ENCODE data around the gene HYAL3.
"Not testable (repeated sequence)": the region's sequence is repeated elsewhere in the genome, so short reads cannot be mapped to it uniquely, and the experiment has no call there.

HYAL3 gene

DNA sequence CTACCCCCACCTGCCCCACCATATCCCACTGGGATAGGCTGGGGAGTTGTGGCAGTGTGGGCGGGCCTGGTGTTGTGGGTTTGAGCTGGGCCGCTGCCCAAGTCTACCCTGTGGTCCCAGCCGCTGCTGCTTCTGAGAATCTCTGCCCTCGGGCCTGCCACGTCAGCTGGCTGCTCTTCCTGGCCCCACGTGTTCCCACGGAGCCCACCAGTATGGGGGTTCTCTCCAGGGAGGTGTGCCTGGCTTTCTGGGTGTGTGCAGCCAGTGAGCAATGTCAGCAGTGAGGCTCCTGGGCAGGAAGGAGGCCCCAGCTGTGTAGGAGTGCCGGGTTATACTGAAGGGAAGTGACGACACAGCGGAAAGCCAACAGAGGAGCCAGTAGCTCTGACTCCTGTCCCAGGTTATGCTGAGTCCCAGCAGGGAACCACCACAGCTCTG is 52.7 kb downstream of the HYAL3 start:
- DNase-seq (ENCODE audit: low read depth, low spot score): peak; percentile 65
- peak overlapping the region; percentile 42 for H3K4me3 ChIP-seq (ENCODE audit: low read depth, low read length)
- ChIA-PET POLR2A (interaction anchor here (0.7 to 3.1 kb wide), 9 partner anchors 8 to 90 kb away, joined by 3 to 25 read pairs (median 5); partner anchors contain the start of genes GNAI2, HYAL3, NAA80 and SEMA3B), CTCF (interaction anchor here (0.6 to 47.4 kb wide), 24 partner anchors 8 to 575 kb away, joined by 3 to 1609 read pairs (median 3); partner anchors contain the start of genes GNAI2, GNAT1, HYAL2 and HYAL3)
- TF ChIP-seq CTCF (IDR thresholded peaks at IDR 0.05; ENCODE audit: insufficient read depth, low read length, missing control alignments): no peak

- TF ChIP-seq CTCF (IDR thresholded peaks at IDR 0.05; ENCODE audit: insufficient read depth, low read length, missing control alignments): peak; percentile 99
- DNase-seq (ENCODE audit: low read depth, low spot score): peak; percentile 34
- peak overlapping the region; percentile 51 for H3K4me3 ChIP-seq (ENCODE audit: low read depth, low read length)
- ChIA-PET CTCF (interaction anchor here (0.6 to 47.4 kb wide), 25 partner anchors 7 to 575 kb away, joined by 3 to 1609 read pairs (median 3); partner anchors contain the start of genes GNAI2, GNAT1, HYAL2 and HYAL3), POLR2A (interaction anchor here (0.7 to 3.1 kb wide), 9 partner anchors 8 to 91 kb away, joined by 3 to 25 read pairs (median 5); partner anchors contain the start of genes GNAI2, HYAL3, NAA80 and SEMA3B)
Observed at GRCh38 chr3:50245831-50246516, 53.2 kb downstream of the HYAL3 start.

DNA sequence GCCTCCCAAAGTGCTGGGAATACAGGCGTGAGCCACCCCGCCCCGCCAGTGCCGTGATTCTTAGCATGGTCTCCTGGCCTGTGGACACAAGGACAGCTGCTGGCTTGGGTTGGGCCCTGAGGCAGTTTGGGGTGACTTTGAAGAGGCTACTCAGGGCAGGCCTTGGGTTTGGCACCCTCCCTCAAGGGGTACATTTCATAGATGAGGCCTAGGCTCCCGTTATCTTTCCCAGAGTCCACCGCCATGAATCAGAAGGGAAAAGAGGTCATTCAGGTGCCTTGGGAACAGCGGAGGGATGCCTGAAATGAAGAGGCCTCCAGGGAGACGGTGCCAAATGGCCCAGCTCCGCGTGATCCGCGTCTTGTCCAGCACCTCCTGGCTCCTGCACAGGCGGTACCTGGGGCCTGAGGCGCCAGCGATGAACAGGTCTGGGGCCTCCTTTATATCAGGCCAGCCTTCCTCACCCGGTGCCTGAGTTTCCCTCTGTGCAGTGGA is 53.9 kb downstream of the HYAL3 start:
- POLR2A ChIA-PET: no interaction called here
- H3K4me3 ChIP-seq (ENCODE audit: low read depth, low read length): peak overlapping the region; percentile 51; the same call in 1 of the 2 replicates
- no peak for DNase-seq (ENCODE audit: low read depth, low spot score)
- TF ChIP-seq CTCF (IDR thresholded peaks at IDR 0.05; ENCODE audit: insufficient read depth, low read length, missing control alignments): no peak
- CTCF ChIA-PET: interaction anchor here (0.8 to 47.4 kb wide), 5 partner anchors 11 to 53 kb away, joined by 5 to 1609 read pairs (median 33); partner anchors contain the start of genes GNAT1, LSMEM2 and SEMA3B

- H3K4me3 ChIP-seq (ENCODE audit: low read depth, low read length); DNase-seq (ENCODE audit: low read depth, low spot score); POLR2A ChIA-PET: not testable (repeated sequence)
- CTCF ChIA-PET: interaction anchor here (0.8 to 47.4 kb wide), 5 partner anchors 10 to 52 kb away, joined by 5 to 1609 read pairs (median 33); partner anchors contain the start of genes GNAT1, LSMEM2 and SEMA3B
Observed at GRCh38 chr3:50244813-50245212, 54.4 kb downstream of the HYAL3 start.

DNA sequence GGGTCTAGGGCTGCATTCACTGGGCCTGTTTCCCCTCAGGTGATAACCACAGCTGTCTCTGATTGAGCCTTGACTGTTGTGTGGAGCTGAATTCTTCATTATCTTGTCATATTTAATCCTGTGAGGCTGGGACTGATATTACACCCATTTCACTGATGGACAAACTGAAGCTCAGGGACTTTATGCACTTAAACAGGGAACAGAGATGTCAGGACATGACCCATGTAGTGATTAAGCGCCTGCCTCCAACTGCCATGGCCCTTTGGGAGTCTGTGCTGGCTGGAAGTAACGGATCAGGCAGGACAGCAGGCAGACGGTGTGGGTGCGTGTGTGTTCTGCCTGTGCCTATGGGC is 55.7 kb downstream of the HYAL3 start:
- ChIA-PET CTCF (interaction anchor here (1.2 to 47.4 kb wide), 7 partner anchors 10 to 81 kb away, joined by 3 to 1609 read pairs (median 5); partner anchors contain the start of genes GNAT1, HYAL3, LSMEM2 and NAA80), POLR2A (no interaction called here)
- no peak for TF ChIP-seq CTCF (IDR thresholded peaks at IDR 0.05; ENCODE audit: insufficient read depth, low read length, missing control alignments)
- no peak overlapping the region for H3K4me3 ChIP-seq (ENCODE audit: low read depth, low read length)
- DNase-seq (ENCODE audit: low read depth, low spot score): no peak

- no peak for DNase-seq (ENCODE audit: low read depth, low spot score)
- ChIA-PET POLR2A (no interaction called here), CTCF (interaction anchor here (1.2 to 47.4 kb wide), 7 partner anchors 9 to 81 kb away, joined by 3 to 1609 read pairs (median 5); partner anchors contain the start of genes GNAT1, HYAL3, LSMEM2 and NAA80)
- H3K4me3 ChIP-seq (ENCODE audit: low read depth, low read length): no peak overlapping the region
- TF ChIP-seq CTCF (IDR thresholded peaks at IDR 0.05; ENCODE audit: insufficient read depth, low read length, missing control alignments): no peak
Observed at GRCh38 chr3:50242851-50243542, 56.2 kb downstream of the HYAL3 start.
